HG03095 (cell line): ENCODE results near the gene GALC.

Experiments used
- ATAC-seq: cut with Tn5 transposase; IDR thresholded peaks from one replicate; pipeline ENCODE4 v1.9.1; 2021; ENCODE audit warnings: moderate library complexity; ENCODE audit not compliant: unreplicated experiment

GALC gene

GRCh38 chr14:87966816-87967215 lies 26.2 kb downstream of the GALC start:
- no peak for ATAC-seq

GRCh38 chr14:87961246-87961645 lies 31.7 kb downstream of the GALC start:
- no peak for ATAC-seq

GRCh38 chr14:87960013-87960787 lies 32.8 kb downstream of the GALC start:
- ATAC-seq: no peak

DNA sequence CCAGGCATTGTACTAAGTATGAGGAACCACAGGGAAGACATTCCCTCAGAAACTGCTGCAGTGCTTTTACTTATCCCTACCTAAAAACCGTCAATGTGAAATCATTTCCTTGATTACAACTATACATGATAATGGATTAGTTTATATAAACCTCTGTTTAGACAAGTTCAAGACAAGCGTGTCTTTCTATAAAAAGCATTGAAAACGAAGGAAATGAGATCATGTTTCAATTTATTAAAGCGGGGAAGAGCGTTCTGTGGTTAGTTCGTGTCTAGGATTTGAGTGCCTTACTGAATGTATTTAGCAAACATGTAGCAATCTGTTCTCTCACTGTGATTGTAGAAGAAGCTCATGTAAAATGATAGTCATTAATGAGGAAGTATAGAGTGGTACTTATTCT lies 37.5 kb downstream of the GALC start:
- ATAC-seq: no peak

DNA sequence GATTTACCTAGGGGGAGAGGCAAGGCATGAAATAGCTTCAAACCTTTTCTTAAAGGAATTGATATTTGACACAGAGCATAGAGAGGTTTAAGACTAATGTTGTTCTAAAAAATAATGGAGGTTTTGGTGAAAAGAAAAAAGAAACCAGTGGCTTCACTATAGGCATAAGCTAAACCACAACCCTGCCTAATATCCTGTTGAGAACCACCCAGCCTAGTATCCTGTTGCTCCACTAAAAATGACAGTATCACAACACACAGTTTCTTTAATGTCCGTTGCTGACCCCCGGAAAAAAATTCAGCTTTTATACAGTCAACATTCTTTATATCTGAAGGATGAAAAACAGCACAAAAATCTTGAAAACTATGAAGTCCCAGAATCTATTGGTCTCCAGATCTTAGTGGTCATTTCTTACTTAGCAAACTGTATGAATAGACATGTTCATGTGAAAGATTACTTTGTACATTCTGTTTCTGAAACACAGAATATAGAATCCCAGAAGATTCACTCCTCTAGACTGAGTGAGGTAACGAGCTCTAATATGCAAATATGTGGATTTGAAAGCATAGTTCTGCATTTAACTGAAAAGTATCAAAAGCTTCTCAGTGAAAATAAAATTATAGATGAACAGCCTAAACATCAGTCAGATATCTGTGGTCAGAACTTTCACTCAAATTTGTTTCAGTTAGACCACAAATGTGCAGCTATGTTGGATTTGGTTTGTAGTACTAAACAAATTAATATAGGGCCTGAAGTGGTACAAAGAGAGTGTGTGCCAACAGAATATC lies 40.5 kb downstream of the GALC start:
- peak; percentile 84 for ATAC-seq

GRCh38 chr14:87944987-87945604 lies 47.9 kb downstream of the GALC start:
- no peak for ATAC-seq

DNA sequence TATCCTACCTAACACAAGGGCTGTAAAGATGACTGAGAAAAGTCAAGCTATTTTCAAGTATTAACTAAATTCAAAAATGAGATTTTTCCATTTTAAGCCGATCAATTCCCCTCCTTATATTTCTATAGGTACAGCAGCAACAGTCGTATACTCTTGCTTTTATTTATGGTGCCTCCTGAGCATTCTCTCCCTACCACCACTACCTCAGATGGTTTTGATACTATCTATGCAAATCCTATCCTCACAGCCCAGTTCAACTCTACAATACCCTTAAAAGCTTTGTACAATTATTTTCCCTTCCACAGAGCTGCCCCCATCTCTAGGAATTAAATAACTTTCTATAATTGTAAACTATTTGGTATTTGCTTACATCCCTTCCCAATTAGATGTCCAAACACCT lies 52.1 kb downstream of the GALC start:
- no peak for ATAC-seq

DNA sequence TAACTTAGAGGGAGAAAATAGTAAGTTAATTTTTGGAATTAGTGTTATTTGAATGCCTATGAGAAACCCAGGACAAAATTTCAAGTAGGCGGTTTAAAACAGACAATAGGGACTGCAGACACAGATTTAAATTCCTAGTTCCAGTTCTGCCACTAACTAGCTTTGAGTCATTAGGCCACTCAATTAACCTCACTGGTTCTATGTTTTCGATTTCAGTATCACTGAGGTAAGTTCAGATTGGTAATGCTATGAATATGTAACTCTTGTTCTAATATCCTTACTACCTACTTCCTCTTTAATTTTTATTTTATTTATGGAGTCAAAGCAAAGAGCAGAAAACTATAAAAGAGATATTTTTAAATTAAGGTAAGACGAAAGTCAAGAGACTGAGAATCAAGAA lies 52.6 kb downstream of the GALC start:
- ATAC-seq: peak; percentile 93

DNA sequence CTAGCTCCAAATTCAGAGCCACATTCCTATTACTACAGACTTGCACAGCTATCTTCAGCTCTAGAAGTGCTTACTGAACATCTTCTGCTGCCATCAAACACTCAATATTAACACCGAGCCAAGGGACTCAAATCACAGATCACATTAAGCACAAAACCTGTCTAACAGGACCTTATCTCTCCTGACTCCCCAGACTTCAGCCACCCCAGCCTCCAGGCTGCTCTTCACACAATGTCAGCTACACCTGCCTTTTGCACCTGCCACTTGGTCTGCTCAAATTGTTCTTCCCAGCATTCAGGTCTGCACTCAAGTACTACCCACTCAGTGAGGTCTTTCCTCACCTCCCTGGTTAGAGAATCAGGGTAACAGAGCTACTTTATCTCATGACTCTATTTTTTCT lies 57.1 kb downstream of the GALC start:
- ATAC-seq: no peak

- no peak for ATAC-seq
These were observed 57.7 kb downstream of the GALC start for GRCh38 chr14:87935081-87935828.

DNA sequence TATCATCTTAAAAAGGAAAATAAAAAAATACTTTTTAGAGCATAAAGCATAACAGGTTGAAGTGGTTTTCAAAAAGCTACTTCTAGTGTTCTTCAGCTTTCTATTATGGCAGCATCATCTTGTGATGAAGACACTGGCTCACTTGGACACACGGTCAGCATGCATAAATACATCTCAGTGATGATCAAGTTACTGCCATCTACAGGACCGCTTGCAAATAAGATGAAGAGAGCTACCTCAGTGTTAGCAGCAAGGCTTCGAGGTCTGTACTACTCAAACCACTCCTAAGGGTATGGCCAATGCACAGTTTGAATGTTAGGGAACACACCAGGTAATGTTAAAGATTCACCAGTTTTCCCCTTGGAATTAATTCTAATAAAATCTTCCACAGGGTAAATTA lies 58.8 kb downstream of the GALC start:
- no peak for ATAC-seq

DNA sequence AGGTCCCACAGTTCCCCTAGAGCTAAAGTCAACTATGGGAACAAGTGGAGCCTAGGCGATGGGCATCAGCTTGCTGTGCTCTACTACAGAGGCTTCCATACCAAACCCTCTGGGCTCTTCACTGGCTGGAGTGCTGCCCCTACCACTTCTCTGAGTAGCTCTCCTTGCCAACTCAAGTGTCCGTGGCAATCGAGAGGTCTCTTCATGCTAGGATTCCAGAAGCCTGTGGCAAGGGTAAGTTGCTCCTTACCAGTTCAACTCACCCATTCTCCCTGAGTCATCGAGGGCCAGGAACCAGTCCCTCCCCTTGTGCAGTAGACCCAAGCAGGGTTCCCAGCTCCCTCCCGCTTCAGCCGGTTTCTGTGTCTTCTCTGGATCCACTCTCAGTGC lies 76.1 kb downstream of the GALC start:
- no peak for ATAC-seq

- no peak for ATAC-seq
These were observed 76.7 kb downstream of the GALC start for GRCh38 chr14:87916103-87916885.

GRCh38 chr14:87908550-87908949 lies 84.4 kb downstream of the GALC start:
- ATAC-seq: no peak

- no peak for ATAC-seq
These were observed 91.3 kb downstream of the GALC start for GRCh38 chr14:87901652-87902051.

GRCh38 chr14:87901236-87901635 lies 91.7 kb downstream of the GALC start:
- no peak for ATAC-seq

DNA sequence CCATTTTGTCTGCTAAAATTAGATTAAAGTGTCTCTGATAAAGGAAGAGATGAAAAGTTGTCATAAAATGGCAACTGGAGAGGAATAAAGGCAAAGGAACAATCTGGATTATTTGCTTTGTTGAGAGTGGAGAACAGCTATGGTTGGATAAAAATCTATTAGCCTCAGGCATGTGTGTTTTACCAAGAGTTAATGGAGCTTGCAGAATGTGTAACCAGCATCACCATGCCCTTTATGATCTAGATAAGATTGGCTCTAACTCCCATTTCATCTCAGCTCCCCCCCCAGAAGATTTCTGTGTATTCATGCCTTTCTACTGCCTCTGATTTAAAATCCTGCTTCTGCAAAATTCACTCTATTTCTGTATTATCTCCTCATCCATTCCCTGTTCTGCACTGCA lies 93.8 kb downstream of the GALC start:
- no peak for ATAC-seq

- no peak for ATAC-seq
These were observed 94.7 kb downstream of the GALC start for GRCh38 chr14:87898301-87898700.

- ATAC-seq: peak; percentile 59
These were observed 96.3 kb downstream of the GALC start for GRCh38 chr14:87896393-87897380.
